Left cardiac atrium (tissue), 4 donors: ENCODE measurements around the gene PCDHAC1. TPM values are rescaled to one million over a fixed set of nuclear protein-coding genes. Genes with fewer than 3 reads are reported as not detected.
"Not testable (repeated sequence)": the region's sequence is repeated elsewhere in the genome, so short reads cannot be mapped to it uniquely, and the experiment has no call there.

Experiments
- ATAC-seq, 2 donors: fragments of 200-7000 bp; cut with Tn5 transposase; one replicate each; pipeline ENCODE4 v1.9.1; 2020; ENCODE audit warnings: mild to moderate bottlenecking in 2 of 2, moderate library complexity in 2 of 2
- DNase-seq: peaks from one replicate; pipeline ENCODE4 v3.0.0-alpha.2; 2020
- intact Hi-C, 2 donors: fragments of 100-400 bp; cut with DNase I; formaldehyde crosslinking; loops; one replicate each; pipeline versions ENCODE4 v1.14.1 to v1.15.1; 2022 to 2023
- long read RNA-seq: library from polyadenylated mRNA; unstranded; transcript quantifications from one replicate; pipeline ENCODE4 v2.0.0, GENCODE V29; 2021
- total RNA-seq, 2 donors: library from RNA; stranded (reverse); fragmentation: NEBNext Ultra II Directional; extraction: Animal tissue kit (Norgen Biotek cat#: 25700); gene quantifications; one replicate each; pipeline ENCODE4 v1.2.1, GENCODE V29; 2021
- donor health status: DM: no; HTN: yes; CAD: no.
- donor health status: DM: no; HTN: yes; CAD: no; lungs with severe emphysema.
- donor health status: DM: yes; HTN: yes; CAD: no.
- donor health status: Dilated cardiomyopathy.

The PCDHAC1 gene, protein sequence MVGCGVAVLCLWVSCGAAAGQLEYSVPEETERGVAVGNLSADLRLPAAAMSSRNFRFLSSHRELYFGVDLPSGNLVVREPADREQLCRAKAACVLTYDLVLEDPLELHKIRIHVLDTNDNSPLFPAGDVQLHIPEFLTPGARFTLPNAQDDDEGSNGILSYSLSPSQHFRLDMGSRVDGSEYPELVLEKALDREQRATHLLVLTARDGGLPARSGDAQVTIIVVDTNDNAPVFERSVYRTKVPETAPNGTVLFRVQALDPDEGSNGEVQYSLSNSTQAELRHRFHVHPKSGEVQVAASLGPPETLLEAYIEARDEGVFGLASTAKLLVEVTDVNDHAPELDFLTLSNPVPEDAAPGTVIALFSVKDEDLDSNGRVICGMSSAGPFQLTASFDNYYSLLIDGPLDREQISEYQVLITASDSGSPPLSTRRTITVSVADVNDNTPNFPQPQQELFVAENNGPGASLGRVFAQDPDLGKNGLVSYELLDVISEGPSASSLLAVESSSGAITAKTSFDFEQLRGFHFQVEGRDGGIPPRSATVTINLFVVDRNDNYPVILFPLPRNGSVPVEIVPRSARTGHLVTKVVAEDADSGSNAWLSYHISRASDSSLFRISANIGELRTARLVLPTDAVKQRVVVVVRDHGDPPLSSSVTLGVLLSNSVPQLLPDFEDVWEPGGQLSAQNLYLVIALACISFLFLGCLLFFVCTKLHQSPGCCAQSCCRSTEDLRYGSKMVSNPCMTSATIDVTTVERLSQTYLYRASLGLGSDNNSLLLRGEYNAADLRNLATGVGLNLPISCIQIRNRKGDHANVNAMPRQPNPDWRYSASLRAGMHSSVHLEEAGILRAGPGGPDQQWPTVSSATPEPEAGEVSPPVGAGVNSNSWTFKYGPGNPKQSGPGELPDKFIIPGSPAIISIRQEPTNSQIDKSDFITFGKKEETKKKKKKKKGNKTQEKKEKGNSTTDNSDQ
- total RNA-seq, result 1 to 10 TPM in 1 of 2 donors, under 1 TPM in 1; 0.65 to 1.0 TPM
- long read RNA-seq, result 0 reads

DNA sequence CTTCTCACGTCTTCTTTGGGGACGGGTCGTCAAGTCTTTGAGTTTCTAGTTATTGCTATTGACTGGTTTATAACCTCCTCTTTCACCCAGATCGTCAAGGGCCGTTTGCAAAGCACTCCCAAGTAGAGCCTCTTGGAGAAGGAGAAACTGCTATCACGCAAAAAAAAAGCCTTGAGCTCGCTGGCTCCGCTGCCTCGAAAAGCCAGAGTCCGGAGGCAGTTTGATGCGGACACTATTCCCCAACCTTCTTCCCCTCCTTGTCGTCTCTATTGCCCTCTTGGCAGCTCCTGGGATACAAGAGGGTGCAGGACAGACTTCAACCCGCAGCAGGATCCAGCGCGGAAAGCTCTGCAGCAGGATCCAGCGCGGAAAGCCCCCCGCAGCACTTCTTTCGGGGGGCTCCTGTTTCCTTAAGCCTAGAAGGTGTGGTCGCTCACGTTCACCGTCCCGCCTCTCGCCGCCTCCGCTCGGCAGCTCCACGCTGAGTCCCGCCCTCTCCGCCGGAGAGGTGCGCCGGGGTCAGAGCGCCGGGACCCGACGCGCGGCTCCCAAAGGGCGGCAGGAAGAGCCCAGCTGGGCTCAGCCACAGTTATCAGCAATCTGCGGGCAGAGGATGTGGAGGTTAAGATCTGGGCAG lies at the start of gene PCDHAC1:
Gene PCDHAC1 (plus strand): TSS at position 494 of the 637 bp plus-strand sequence. CDS start 594 bp downstream, outside the sequence.
- ATAC-seq, result peak; percentile 53 to 89
- intact Hi-C loops, result no loop called here
- peak; percentile 25 for DNase-seq

DNA sequence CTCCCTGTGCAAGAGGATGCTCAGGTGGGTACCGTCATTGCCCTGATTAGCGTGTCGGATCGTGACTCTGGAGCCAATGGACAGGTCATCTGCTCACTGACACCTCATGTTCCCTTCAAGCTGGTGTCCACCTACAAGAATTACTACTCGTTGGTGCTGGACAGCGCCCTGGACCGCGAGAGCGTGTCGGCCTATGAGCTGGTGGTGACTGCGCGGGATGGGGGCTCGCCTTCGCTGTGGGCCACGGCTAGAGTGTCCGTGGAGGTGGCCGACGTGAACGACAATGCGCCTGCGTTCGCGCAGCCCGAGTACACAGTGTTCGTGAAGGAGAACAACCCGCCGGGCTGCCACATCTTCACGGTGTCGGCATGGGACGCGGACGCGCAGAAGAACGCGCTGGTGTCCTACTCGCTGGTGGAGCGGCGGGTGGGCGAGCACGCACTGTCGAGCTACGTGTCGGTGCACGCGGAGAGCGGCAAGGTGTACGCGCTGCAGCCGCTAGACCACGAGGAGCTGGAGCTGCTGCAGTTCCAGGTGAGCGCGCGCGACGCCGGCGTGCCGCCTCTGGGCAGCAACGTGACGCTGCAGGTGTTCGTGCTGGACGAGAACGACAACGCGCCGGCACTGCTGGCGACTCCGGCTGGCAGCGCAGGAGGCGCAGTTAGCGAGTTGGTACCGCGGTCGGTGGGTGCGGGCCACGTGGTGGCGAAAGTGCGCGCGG lies 49.4 kb upstream of the PCDHAC1 start:
- DNase-seq, ATAC-seq, intact Hi-C loops: not testable (repeated sequence)

DNA sequence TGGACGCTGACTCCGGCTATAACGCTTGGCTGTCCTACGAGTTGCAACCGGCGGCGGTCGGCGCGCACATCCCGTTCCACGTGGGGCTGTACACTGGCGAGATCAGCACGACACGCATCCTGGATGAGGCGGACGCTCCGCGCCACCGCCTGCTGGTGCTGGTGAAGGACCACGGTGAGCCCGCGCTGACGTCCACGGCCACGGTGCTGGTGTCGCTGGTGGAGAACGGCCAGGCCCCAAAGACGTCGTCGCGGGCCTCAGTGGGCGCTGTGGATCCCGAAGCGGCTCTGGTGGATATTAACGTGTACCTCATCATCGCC lies 48.9 kb upstream of the PCDHAC1 start:
- intact Hi-C loops, result no loop called here
- ATAC-seq, result no peak

DNA sequence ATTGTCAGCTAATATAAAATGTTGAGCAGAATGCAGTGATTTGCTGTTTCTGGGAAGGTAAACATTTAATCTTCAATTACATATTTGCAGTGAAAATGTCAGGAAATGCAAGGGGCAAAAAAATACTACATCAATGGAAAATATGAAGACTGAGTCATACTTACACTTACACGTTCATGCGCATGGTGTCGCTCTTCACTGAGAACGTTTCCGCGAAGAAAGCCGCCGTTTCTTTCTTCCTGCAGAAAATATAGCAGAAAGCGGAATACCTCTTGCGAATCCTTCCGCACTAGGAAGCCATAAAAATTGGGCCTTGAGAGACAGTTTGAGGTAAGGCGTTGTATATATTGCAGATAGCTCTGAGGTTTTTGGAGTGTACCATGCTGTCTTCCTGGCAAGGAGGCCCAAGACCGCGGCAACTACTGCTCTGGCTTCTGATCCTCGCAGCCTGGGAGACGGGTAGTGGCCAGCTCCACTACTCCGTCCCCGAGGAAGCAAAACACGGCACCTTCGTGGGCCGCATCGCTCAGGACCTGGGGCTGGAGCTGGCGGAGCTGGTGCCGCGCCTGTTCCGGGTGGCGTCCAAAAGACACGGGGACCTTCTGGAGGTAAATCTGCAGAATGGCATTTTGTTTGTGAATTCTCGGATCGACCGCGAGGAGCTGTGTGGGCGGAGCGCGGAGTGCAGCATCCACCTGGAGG lies 44.1 kb upstream of the PCDHAC1 start, which contains the start of gene PCDHA13:
Gene PCDHA13 (plus strand): TSS at position 236 of the 702 bp plus-strand sequence. CDS start 145 bp downstream, at position 381.
- peak in 1 of 2 donors; percentile 27 for ATAC-seq
- intact Hi-C loops, result loop anchor here in 1 of 2 donors (10.0 kb wide), 1 partner anchor 163 kb away; no protein-coding TSS in a partner anchor
- DNase-seq, result no peak

More for the DNA sequence above, 48.9 kb upstream of the PCDHAC1 start:
- no peak for DNase-seq

DNA sequence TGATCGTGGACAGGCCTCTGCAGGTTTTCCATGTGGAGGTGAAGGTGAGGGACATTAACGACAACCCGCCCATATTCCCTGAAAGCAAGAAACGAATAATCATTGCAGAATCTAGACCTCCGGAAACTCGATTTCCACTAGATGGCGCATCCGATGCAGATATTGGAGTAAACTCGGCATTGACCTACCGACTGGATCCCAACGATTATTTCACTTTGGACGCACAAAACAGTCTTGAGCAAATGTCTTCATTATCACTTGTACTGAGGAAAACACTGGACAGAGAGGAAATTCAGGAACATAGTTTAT lies 43.6 kb upstream of the PCDHAC1 start:
- intact Hi-C loops, result loop anchor here in 1 of 2 donors (10.0 kb wide), 1 partner anchor 162 kb away; no protein-coding TSS in a partner anchor
- ATAC-seq, result no peak
- DNase-seq, result no peak

DNA sequence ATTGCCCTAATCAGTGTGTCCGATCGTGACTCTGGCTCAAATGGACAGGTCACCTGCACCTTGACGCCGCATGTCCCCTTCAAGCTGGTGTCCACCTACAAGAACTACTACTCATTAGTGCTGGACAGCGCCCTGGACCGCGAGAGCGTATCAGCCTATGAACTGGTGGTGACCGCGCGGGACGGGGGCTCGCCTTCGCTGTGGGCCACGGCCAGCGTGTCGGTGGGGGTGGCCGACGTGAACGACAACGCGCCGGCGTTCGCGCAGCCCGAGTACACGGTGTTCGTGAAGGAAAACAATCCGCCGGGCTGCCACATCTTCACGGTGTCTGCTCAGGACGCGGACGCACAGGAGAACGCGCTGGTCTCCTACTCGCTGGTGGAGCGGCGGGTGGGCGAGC lies 42.7 kb upstream of the PCDHAC1 start:
- intact Hi-C loops, result loop anchor here in 1 of 2 donors (10.0 kb wide), 1 partner anchor 161 kb away; no protein-coding TSS in a partner anchor
- ATAC-seq (no peak), DNase-seq (no peak)

DNA sequence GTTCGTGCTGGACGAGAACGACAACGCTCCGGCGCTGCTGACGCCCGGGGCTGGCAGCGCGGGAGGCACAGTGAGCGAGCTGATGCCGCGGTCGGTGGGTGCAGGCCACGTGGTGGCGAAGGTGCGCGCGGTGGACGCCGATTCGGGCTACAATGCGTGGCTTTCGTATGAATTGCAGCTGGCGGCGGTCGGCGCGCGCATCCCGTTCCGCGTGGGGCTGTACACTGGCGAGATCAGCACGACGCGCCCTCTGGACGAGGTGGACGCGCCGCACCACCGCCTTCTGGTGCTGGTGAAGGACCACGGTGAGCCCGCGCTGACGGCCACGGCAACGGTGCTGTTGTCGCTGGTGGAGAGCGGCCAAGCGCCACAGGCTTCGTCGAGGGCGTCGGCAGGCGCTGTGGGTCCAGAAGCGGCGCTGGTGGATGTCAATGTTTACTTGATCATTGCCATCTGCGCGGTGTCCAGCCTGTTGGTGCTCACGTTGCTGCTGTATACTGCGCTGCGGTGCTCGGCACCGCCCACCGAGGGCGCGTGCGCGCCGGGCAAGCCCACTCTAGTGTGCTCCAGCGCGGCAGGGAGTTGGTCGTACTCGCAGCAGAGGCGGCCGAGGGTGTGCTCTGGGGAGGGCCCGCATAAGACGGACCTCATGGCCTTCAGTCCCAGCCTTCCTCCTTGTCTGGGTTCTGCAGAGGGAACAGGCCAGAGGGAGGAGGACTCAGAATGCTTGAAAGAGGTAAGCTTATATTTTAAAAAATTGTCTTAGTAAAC lies 42.0 kb upstream of the PCDHAC1 start:
- DNase-seq (no peak), ATAC-seq (no peak)

DNA sequence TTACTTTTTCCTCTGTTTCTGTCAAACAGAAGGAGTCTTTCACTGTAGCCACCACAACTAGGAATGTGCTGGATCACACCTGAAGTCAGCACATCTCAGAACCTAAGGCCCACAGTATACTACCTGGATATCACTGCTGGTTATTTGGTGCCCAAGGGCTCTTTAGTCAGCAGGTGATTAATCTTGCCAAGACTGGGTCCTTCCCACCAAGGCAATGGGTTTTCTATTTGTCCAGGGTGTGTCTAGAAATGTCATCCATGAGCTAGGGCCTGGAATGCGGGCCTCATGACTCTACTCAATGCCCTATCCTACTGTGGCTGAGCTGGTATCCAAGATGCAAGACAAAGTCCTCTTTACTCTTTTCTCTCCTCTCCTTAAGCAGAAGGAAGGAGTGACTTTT lies 9.8 kb upstream of the PCDHAC1 start:
- ATAC-seq (no peak), DNase-seq (no peak)
- intact Hi-C loops, result no loop called here

More for the DNA sequence above, 42.0 kb upstream of the PCDHAC1 start:
- intact Hi-C loops, result loop anchor here in 1 of 2 donors (10.0 kb wide), 1 partner anchor 161 kb away; no protein-coding TSS in a partner anchor

DNA sequence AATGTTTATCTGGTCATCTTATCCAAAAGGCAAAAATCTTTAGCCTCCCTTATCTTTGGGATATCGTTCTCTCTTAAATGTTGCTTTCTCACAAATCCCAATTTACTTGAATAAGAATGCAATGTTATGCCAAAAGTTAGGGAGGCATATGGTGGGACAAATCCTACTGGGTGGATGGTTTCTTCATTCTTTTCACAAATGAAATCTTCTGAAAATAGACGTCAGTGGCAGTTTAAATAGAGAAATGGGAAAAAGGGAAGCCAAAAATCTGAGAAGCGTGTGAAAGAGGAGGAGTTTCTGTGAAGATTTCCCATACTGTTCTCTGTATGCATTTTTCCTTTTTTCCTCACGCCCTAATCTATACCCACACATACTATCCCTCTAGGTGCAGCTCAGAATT lies 2.5 kb upstream of the PCDHAC1 start:
- intact Hi-C loops, result no loop called here
- no peak for ATAC-seq
- DNase-seq, result no peak

DNA sequence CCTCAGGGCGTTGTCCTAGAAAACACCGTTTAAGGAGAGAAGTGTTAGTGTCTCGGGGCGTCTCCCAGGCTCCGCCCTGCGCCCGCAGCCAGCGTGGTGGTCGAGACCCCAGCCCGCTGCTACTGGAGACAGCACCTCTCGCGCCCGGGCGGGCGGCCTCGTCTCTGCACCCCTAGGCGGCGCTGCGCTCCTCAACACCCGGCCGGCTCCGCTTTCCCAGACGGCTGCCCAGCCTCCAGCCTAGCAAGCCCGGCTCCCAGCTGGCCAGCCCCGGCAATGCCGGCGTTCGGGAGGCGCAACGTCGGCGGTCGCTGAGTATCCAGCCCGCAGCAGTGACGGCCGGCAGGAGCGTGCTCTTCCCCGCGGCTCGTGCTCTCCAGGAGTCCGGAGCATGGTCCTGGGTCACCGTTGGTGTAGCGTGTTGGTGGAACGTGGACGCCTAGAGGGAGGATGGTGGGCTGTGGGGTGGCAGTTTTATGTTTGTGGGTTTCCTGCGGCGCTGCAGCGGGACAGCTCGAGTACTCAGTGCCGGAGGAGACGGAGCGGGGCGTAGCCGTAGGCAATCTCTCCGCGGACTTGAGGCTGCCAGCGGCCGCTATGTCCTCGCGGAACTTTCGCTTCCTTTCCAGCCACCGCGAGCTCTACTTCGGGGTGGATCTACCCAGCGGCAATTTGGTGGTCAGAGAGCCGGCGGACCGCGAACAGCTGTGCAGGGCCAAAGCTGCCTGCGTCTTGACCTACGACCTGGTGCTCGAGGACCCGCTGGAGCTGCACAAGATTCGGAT lies 536 bp downstream of the PCDHAC1 start:
- ATAC-seq (peak; percentile 94 to 98), DNase-seq (peak; percentile 86)
- intact Hi-C loops, result no loop called here

DNA sequence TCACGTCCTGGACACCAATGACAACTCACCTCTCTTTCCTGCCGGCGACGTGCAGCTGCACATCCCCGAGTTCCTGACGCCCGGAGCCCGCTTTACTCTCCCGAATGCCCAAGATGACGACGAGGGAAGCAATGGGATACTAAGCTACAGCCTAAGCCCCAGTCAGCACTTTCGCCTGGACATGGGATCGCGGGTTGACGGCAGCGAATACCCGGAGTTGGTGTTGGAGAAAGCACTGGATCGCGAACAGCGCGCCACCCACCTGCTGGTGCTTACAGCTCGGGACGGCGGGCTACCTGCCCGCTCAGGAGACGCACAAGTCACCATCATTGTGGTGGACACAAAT lies 1.1 kb downstream of the PCDHAC1 start:
- DNase-seq, result peak; percentile 24
- peak in 1 of 2 donors; percentile 14 for ATAC-seq
- intact Hi-C loops, result no loop called here

DNA sequence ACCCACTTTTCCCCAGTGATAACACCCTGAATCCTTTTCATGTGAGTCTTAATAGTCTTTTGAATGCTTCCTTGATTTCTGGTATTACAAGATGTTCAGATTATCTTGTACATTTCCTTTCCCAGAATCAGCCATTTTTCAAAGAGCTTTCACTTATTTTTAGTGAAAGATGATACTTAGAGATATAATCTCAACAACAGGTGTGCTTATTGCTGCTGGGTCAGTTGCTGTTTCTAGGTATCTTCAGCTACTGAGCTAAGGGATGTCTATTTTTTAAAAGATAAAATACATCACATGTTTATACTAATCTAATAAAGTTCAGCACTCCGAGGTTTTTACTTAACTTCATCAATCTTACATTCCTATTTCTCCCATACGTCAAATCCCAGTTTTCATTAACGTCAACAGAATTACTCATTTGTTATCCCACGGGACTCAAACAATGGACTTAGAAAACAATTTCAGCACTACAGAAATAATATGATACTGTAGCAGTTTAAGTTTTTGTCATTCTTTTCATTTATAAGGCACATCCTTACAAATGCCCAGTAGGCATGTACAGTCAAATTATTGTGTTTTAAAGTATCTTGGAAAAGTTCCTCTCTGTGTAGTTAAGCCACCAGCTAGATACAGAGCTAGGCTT lies 9.0 kb downstream of the PCDHAC1 start:
- intact Hi-C loops, result no loop called here
- DNase-seq (no peak), ATAC-seq (no peak)

DNA sequence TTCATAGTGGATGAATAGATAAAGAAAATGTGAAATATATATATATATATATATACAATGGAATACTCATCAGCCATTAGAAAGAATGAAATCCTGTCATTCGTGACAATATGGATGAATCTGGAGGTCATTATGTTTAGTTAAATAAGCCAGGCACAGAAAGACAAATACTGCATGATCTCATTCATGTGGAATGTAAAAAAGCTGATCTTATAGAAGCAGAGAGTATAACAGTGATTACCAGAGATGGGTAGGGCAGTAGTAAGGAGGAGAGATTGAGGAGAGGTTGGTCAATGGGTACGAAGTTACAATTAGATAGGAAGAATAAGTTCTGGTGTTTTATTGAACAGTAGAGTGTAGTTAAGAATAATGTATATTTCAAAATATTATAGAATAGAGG lies 20.5 kb downstream of the PCDHAC1 start:
- intact Hi-C loops, result no loop called here
- DNase-seq (no peak), ATAC-seq (no peak)

DNA sequence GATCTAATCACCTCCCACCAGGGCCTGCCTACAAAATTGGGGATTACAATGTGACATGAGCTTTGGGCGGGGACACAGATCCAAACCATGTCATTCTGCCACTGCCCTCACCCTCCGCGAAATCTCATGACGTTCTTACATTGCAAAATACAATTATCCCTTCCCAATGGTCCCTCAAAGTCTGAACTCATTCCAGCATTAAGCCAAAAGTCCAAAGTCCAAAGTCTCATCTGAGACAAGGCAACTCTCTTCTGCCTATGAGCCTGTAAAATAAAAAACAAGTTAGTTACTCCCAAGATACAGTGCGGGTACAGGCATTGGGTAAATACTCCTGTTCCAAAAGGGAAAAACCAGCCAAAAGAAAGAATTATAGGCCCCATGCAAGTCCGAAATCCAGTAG lies 25.5 kb downstream of the PCDHAC1 start:
- intact Hi-C loops, result no loop called here
- no peak for ATAC-seq
- no peak for DNase-seq

DNA sequence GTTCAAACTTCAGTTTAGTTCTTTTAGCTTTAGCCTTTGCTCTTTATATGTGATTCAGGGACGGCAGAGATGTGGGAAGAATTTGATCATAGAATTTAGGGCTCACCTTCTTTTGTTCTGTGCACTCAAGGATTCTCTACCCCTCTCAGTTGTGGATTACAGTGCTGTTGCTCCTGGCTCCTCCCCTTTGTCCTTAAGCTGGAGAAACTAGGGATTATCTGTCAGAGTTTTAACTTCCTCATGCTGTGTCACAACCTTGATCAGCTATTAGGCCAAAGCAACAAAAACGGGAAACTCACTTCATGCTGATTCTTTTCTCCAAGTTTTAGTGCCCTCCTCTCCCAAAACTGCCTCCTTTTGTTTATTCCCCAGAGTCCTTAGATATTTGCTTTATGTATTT lies 27.1 kb downstream of the PCDHAC1 start:
- intact Hi-C loops, result no loop called here
- no peak for DNase-seq
- ATAC-seq, result no peak

DNA sequence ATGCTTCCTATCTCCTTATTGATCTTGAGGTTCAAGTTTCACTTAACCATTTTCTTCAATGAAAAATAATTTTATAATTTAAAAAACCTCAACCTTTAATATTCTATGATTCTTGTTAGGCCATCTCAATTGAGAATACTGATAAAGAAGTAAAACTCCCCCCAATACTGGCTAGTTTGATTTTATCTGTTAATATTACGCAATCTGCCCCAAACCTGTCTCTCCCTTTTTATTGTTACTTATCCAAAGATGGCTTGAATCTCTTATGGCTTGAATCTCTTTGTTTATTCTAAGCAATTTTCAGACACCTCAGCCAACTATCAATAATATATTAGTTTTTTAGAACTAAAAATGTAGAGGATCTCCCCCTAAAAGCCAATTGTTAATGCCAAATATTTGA lies 36.1 kb downstream of the PCDHAC1 start:
- DNase-seq (no peak), ATAC-seq (no peak)
- intact Hi-C loops, result no loop called here
